IMR-90 (cell line): ENCODE measurements around the gene CA12. TPM values are rescaled to one million over a fixed set of nuclear protein-coding genes. Genes with fewer than 3 reads are reported as not detected.
A peak's percentile ranks its signal among the peaks of the same experiment; 100 is the strongest.

Experiments
- ATAC-seq: fragments of 200-7000 bp; cut with Tn5 transposase; 2 replicates; pipeline ENCODE4 v1.9.1; 2020; ENCODE audit warnings: low read depth, mild to moderate bottlenecking, moderate library complexity
- BruUV-seq: library from RNA; stranded (reverse); fragments of 400-500 nt; replicated peaks from 2 replicates; lab custom pipeline; 2021; lab: Mats Ljungman, UMichigan
- CTCF ChIA-PET: fragments of 300-600 bp; formaldehyde crosslinking; extraction: SDS; loops from one replicate; lab custom pipeline; 2021; ENCODE audit warnings: antibody characterized with exemption; lab: Yijun Ruan, JAX
- POLR2A ChIA-PET: fragments of 300-600 bp; sonication (Branson Sonifier 250); formaldehyde crosslinking; loops from one replicate; lab custom pipeline; 2022; ENCODE audit warnings: antibody characterized with exemption; ENCODE audit not compliant: unreplicated experiment; lab: Charles Lee
- DNase-seq: peaks from one replicate; pipeline ENCODE4 v3.0.0; 2013
- H2AFZ ChIP-seq: replicated peaks from 2 replicates; pipeline ENCODE3; 2013; ENCODE audit warnings: low read length, mild to moderate bottlenecking; ENCODE audit not compliant: poor library complexity
- H2AK5ac ChIP-seq: 2 replicates; pipeline ENCODE4 v1.6.1; 2013; ENCODE audit warnings: low read depth, low read length, inconsistent platforms
- H2AK9ac ChIP-seq: replicated peaks from 2 replicates; pipeline ENCODE3; 2013; ENCODE audit warnings: mild to moderate bottlenecking, low read depth, low read length, moderate library complexity; ENCODE audit not compliant: poor library complexity
- H2BK120ac ChIP-seq: 2 replicates; pipeline ENCODE4 v1.6.1; 2013; ENCODE audit warnings: low read depth, low read length, inconsistent platforms
- H2BK15ac ChIP-seq: 3 replicates; pipeline ENCODE4 v1.6.1; 2013; ENCODE audit warnings: low read depth, low read length, inconsistent platforms
- H2BK20ac ChIP-seq: 2 replicates; pipeline ENCODE4 v1.6.1; 2013; ENCODE audit warnings: low read depth, mild to moderate bottlenecking, inconsistent platforms, low read length, moderate library complexity
- H2BK5ac ChIP-seq: 2 replicates; pipeline ENCODE4 v1.6.1; 2013; ENCODE audit warnings: mild to moderate bottlenecking, low read depth, low read length, inconsistent platforms; ENCODE audit not compliant: poor library complexity, severe bottlenecking
- H3K14ac ChIP-seq: replicated peaks from 2 replicates; pipeline ENCODE4 v1.6.1; 2013; ENCODE audit warnings: low read depth, low read length, inconsistent platforms
- H3K18ac ChIP-seq: 2 replicates; pipeline ENCODE4 v1.6.1; 2013; ENCODE audit warnings: low read depth, low read length, control low read depth
- H3K23ac ChIP-seq: 2 replicates; pipeline ENCODE4 v1.6.1; 2013; ENCODE audit warnings: low read depth, low read length, inconsistent platforms
- H3K27ac ChIP-seq: 2 replicates; pipeline ENCODE4 v1.5.1; 2013; ENCODE audit warnings: mild to moderate bottlenecking, control low read depth, low read length; ENCODE audit not compliant: insufficient read depth
- H3K27me3 ChIP-seq: 2 replicates; pipeline ENCODE4 v1.6.1; 2013; ENCODE audit warnings: low read length; ENCODE audit not compliant: control insufficient read depth, insufficient read depth
- H3K36me3 ChIP-seq: 2 replicates; pipeline ENCODE4 v1.6.1; 2013; ENCODE audit warnings: low read length, mixed read lengths; ENCODE audit not compliant: control insufficient read depth, insufficient read depth
- H3K4ac ChIP-seq: 2 replicates; pipeline ENCODE4 v1.6.1; 2013; ENCODE audit warnings: low read depth, low read length, inconsistent platforms
- H3K4me1 ChIP-seq: 2 replicates; pipeline ENCODE4 v1.6.1; 2013; ENCODE audit warnings: low read length, mixed read lengths; ENCODE audit not compliant: control insufficient read depth, insufficient read depth
- H3K4me2 ChIP-seq: 2 replicates; pipeline ENCODE4 v1.6.1; 2013; ENCODE audit warnings: low read depth, mild to moderate bottlenecking, control low read depth, low read length, moderate library complexity
- H3K4me3 ChIP-seq: 2 replicates; pipeline ENCODE4 v1.5.1; 2013; ENCODE audit warnings: low read depth, mild to moderate bottlenecking, control low read depth, low read length, moderate library complexity; ENCODE audit not compliant: insufficient read depth
- H3K56ac ChIP-seq: 2 replicates; pipeline ENCODE4 v1.6.1; 2013; ENCODE audit warnings: low read length, inconsistent platforms; ENCODE audit not compliant: insufficient read depth; ENCODE audit errors: extremely low read depth
- H3K79me1 ChIP-seq, 2 experiments: 2 replicates each; pipeline ENCODE4 v1.6.1; 2013; ENCODE audit warnings: low read length in 2 of 2, inconsistent platforms in 1 of 2, low read depth in 1 of 2
- H3K9ac ChIP-seq: 2 replicates; pipeline ENCODE4 v1.6.1; 2013; ENCODE audit warnings: low read depth, low read length, control low read depth
- H3K9me1 ChIP-seq: 2 replicates; pipeline ENCODE4 v1.6.1; 2013; ENCODE audit warnings: low read length, inconsistent platforms; ENCODE audit not compliant: insufficient read depth
- H3K9me3 ChIP-seq: 2 replicates; pipeline ENCODE4 v1.6.1; 2013; ENCODE audit warnings: low read length; ENCODE audit not compliant: control insufficient read depth, insufficient read depth
- H4K20me1 ChIP-seq: 2 replicates; pipeline ENCODE4 v1.6.1; 2013; ENCODE audit warnings: low read length, inconsistent platforms; ENCODE audit not compliant: insufficient read depth
- H4K5ac ChIP-seq: 2 replicates; pipeline ENCODE4 v1.6.1; 2013; ENCODE audit warnings: mild to moderate bottlenecking, low read depth, low read length, control low read depth
- H4K8ac ChIP-seq, 2 experiments: 2 replicates each; pipeline ENCODE4 v1.6.1; 2013; ENCODE audit warnings: low read depth in 2 of 2, low read length in 2 of 2, control low read depth in 1 of 2, inconsistent platforms in 1 of 2
- H4K91ac ChIP-seq: 2 replicates; pipeline ENCODE4 v1.6.1; 2013; ENCODE audit warnings: low read depth, low read length, inconsistent platforms; ENCODE audit not compliant: insufficient read depth
- BHLHE40 ChIP-seq: fragments of 150-350 bp; IDR thresholded peaks from 2 replicates; pipeline ENCODE4 v1.6.1; 2016; ENCODE audit warnings: mild to moderate bottlenecking, low read depth, low read length
- CEBPB ChIP-seq: IDR thresholded peaks from 2 replicates; pipeline ENCODE4 v1.6.1; 2012; ENCODE audit warnings: low read depth, low read length, improper control_type of control experiment
- CHD1 ChIP-seq: IDR thresholded peaks from 2 replicates; pipeline ENCODE4 v1.6.1; 2012; ENCODE audit warnings: low read depth, low read length, improper control_type of control experiment
- FOS ChIP-seq: fragments of 150-350 bp; IDR thresholded peaks from 2 replicates; pipeline ENCODE4 v1.6.1; 2016; ENCODE audit warnings: low read depth, low read length
- MXI1 ChIP-seq: IDR thresholded peaks from 2 replicates; pipeline ENCODE4 v1.6.1; 2012; ENCODE audit warnings: low read depth, mild to moderate bottlenecking, low read length, moderate library complexity, borderline replicate concordance
- POLR2A ChIP-seq: IDR thresholded peaks from 2 replicates; pipeline ENCODE4 v1.6.1; 2012; ENCODE audit warnings: mild to moderate bottlenecking, low read depth, low read length
- SMC3 ChIP-seq: fragments of 150-350 bp; IDR thresholded peaks from 2 replicates; pipeline ENCODE4 v1.6.1; 2016; ENCODE audit warnings: low read depth, mild to moderate bottlenecking, antibody characterized with exemption, low read length, moderate library complexity
- USF2 ChIP-seq: fragments of 150-350 bp; IDR thresholded peaks from 2 replicates; pipeline ENCODE4 v1.6.1; 2017; ENCODE audit warnings: mild to moderate bottlenecking, antibody characterized with exemption, low read length, low read depth
- WGBS, 2 experiments: methylation state at CpG; one replicate each; pipeline versions ENCODE4 v1.1.5 to v1.1.7; 2013; ENCODE audit warnings: missing lambda C conversion rate in 2 of 2; ENCODE audit not compliant: insufficient read length in 1 of 2; ENCODE audit errors: extremely low coverage in 2 of 2; 5-methylcytosine and 5-hydroxymethylcytosine counted together
- dilution Hi-C: fragments of 300-500 bp; cut with HindIII; formaldehyde crosslinking; loops from one replicate; pipeline ENCODE4 v1.14.3; 2018; ENCODE audit warnings: low sequenced_read_pairs; ENCODE audit not compliant: unreplicated experiment
- in situ Hi-C: fragments of 300-500 bp; cut with MboI; formaldehyde crosslinking; loops from 3 replicates; pipeline ENCODE4 v1.14.3; 2019; ENCODE audit warnings: low sequenced_read_pairs, inconsistent platforms, mixed read lengths
- intact Hi-C: fragments of 100-400 bp; cut with micrococcal nuclease; formaldehyde crosslinking; loops from 2 replicates; pipeline ENCODE4 v1.10.0; 2022
- polyA plus RNA-seq, 3 experiments: library from polyadenylated mRNA; depleted of rRNA; stranded (reverse); fragments of >200 nt; gene quantifications; 2 replicates each; pipeline ENCODE4 v1.2.3, GENCODE V29; 2012; ENCODE audit warnings: low replicate concordance in 1 of 3
- total RNA-seq: library from RNA; depleted of rRNA; stranded (reverse); fragments of >200 nt; gene quantifications from 2 replicates; pipeline ENCODE4 v1.2.3, GENCODE V29; 2012

The CA12 gene
- total and polyA plus RNA-seq, 2 of the 4 experiments (the other 2 are of a cell fraction), result 33.7 to 52.6 TPM

GRCh38 chr15:63322541-63322940 is 59.1 kb downstream of the CA12 start:
- Histone ChIP-seq H2AFZ (peak overlapping the region; percentile 1), H2AK9ac (no peak overlapping the region), H3K9me1 (no peaks in the 10 kb centered on the region), H3K27ac (no peak overlapping the region), H4K91ac (no peak overlapping the region), H3K56ac (no peak overlapping the region), H3K4me2 (no peak overlapping the region), H3K36me3 (no peaks in the 10 kb centered on the region), H2BK20ac (no peak overlapping the region), H2BK120ac (no peak overlapping the region), H3K23ac (no peak overlapping the region), H3K14ac (no peak overlapping the region), H2BK5ac (no peak overlapping the region), H3K4me3 (no peak overlapping the region), H3K27me3 (no peaks in the 10 kb centered on the region), H2AK5ac (no peak overlapping the region), H4K5ac (no peak overlapping the region), H4K20me1 (no peaks in the 10 kb centered on the region), H2BK15ac (no peak overlapping the region), H3K9ac (no peak overlapping the region), H3K79me1 (no peaks in the 10 kb centered on the region), H4K8ac (peak overlapping the region in 1 of 2 experiments; percentile 72; a peak in 2 of 4 replicates), H3K4ac (peak overlapping the region; percentile 38; the same call in 1 of the 2 replicates), H3K18ac (no peak overlapping the region), H3K4me1 (peaks cover 5% of the 10 kb centered on the region), H3K9me3 (no peaks in the 10 kb centered on the region)
- in situ Hi-C loops, result no loop called here
- no CpG with 5 or more reads among the region's 4 CpGs for WGBS, 2 experiments
- no TSS peak for BruUV-seq
- ChIA-PET POLR2A (no interaction called here), CTCF (interaction anchor here (0.6 to 1.0 kb wide), 2 partner anchors 11 to 901 kb away, joined by 3 read pairs; no protein-coding TSS in a partner anchor)
- peak; percentile 24; the same call in 1 of the 2 replicates for ATAC-seq
- TF ChIP-seq FOS, result no peak
- TF ChIP-seq SMC3, result no peak
- TF ChIP-seq CEBPB, result no peak
- TF ChIP-seq MXI1, result no peak
- TF ChIP-seq CHD1, result no peak
- no peak for TF ChIP-seq BHLHE40
- no peak for TF ChIP-seq POLR2A
- no peak for TF ChIP-seq USF2
- intact Hi-C loops, result no loop called here
- DNase-seq, result peak; percentile 60
- dilution Hi-C loops, result no loop called here
